ENCODE data around the gene ITGB6. TPM values are rescaled to one million over a fixed set of nuclear protein-coding genes. Genes with fewer than 3 reads are reported as not detected.
A peak's percentile ranks its signal among the peaks of the same experiment; 100 is the strongest.

Gene ITGB6, protein sequence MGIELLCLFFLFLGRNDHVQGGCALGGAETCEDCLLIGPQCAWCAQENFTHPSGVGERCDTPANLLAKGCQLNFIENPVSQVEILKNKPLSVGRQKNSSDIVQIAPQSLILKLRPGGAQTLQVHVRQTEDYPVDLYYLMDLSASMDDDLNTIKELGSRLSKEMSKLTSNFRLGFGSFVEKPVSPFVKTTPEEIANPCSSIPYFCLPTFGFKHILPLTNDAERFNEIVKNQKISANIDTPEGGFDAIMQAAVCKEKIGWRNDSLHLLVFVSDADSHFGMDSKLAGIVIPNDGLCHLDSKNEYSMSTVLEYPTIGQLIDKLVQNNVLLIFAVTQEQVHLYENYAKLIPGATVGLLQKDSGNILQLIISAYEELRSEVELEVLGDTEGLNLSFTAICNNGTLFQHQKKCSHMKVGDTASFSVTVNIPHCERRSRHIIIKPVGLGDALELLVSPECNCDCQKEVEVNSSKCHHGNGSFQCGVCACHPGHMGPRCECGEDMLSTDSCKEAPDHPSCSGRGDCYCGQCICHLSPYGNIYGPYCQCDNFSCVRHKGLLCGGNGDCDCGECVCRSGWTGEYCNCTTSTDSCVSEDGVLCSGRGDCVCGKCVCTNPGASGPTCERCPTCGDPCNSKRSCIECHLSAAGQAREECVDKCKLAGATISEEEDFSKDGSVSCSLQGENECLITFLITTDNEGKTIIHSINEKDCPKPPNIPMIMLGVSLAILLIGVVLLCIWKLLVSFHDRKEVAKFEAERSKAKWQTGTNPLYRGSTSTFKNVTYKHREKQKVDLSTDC
- 50.0 and 84.8 TPM in 2 replicates for total RNA-seq (2022)
- Bru-seq, nascent RNA: percentile 88 among the genes with signal in this experiment
- BruChase-seq, experiment 1, labeled RNA remaining after a 6-hour chase: percentile 84 among the genes with signal in this experiment
- percentile 87 among the genes with signal in this experiment for BruChase-seq, experiment 2, labeled RNA remaining after a 2-hour chase
- long read RNA-seq, full-length matches to known transcripts: 34 of 431 reads
- long read RNA-seq, partial matches to known transcripts: 12 of 431 reads
- long read RNA-seq, other reads (novel, unspliced or antisense): 385 of 431 reads

DNA sequence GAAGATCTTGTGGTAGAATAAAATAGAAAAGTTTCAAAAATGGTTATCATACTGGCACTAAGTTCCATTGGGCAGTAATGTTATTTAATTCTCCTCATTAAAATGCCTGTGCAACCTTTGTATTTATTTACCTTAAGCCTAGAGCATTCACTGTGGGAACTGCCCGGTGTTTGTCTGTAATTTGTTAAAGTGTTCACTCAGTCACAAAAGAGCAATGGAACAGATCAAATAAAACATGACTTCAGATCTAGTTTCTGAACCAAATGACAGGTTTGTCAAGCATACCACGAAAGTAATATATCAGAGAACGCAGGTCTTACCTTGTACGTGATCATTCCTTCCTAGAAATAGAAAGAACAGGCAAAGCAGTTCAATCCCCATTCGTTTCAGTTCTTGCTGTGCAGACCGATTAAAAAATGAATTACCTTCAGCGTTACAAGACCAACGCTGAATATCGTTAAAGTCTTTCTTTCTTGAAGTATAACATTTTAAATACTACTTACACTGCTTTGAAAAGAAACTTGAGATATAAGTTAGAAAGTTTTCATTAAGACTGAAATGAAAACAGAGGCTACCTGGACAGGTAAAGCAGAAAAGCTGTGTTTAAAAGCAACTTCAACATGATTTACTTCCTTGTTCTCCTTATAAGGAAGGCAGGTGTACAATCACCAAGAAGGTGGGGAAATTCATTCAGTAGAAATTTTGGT is at the start of gene ITGB6:
Gene ITGB6, minus strand, starts transcription at position 590 of the 707 bp plus-strand sequence. Its CDS starts 209 bp downstream, at position 381.
- no peaks in the 10 kb centered on the region for H3K27me3 Mint-ChIP-seq (ENCODE audit: unreplicated experiment)
- peak within 1 kb of the TSS; percentile 86 for H3K27ac Mint-ChIP-seq (ENCODE audit: unreplicated experiment)
- TF ChIP-seq, protein P1, sequence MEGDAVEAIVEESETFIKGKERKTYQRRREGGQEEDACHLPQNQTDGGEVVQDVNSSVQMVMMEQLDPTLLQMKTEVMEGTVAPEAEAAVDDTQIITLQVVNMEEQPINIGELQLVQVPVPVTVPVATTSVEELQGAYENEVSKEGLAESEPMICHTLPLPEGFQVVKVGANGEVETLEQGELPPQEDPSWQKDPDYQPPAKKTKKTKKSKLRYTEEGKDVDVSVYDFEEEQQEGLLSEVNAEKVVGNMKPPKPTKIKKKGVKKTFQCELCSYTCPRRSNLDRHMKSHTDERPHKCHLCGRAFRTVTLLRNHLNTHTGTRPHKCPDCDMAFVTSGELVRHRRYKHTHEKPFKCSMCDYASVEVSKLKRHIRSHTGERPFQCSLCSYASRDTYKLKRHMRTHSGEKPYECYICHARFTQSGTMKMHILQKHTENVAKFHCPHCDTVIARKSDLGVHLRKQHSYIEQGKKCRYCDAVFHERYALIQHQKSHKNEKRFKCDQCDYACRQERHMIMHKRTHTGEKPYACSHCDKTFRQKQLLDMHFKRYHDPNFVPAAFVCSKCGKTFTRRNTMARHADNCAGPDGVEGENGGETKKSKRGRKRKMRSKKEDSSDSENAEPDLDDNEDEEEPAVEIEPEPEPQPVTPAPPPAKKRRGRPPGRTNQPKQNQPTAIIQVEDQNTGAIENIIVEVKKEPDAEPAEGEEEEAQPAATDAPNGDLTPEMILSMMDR (IDR thresholded peaks at IDR 0.05; ENCODE audit: unreplicated experiment): no peak
- H3K36me3 Mint-ChIP-seq (ENCODE audit: insufficient read depth, unreplicated experiment): peaks cover 40% of the 10 kb centered on the region
- CTCF ChIA-PET: interaction anchor here (1.2 kb wide), 1 partner anchor 24 kb away, joined by 3 read pairs; no protein-coding TSS in a partner anchor
- H3K4me1 Mint-ChIP-seq (ENCODE audit: low read depth, unreplicated experiment): peaks cover 46% of the 10 kb centered on the region
- H3K4me3 Mint-ChIP-seq (ENCODE audit: low read depth, unreplicated experiment): peak within 1 kb of the TSS; percentile 75
- H3K9me3 Mint-ChIP-seq (ENCODE audit: low read depth, unreplicated experiment): no peaks in the 10 kb centered on the region
- DNase-seq: no peak
- intact Hi-C loops (cut with micrococcal nuclease; ENCODE audit: unreplicated experiment): no loop called here
- BruUV-seq (replicated peaks): TSS peak; percentile 77

DNA sequence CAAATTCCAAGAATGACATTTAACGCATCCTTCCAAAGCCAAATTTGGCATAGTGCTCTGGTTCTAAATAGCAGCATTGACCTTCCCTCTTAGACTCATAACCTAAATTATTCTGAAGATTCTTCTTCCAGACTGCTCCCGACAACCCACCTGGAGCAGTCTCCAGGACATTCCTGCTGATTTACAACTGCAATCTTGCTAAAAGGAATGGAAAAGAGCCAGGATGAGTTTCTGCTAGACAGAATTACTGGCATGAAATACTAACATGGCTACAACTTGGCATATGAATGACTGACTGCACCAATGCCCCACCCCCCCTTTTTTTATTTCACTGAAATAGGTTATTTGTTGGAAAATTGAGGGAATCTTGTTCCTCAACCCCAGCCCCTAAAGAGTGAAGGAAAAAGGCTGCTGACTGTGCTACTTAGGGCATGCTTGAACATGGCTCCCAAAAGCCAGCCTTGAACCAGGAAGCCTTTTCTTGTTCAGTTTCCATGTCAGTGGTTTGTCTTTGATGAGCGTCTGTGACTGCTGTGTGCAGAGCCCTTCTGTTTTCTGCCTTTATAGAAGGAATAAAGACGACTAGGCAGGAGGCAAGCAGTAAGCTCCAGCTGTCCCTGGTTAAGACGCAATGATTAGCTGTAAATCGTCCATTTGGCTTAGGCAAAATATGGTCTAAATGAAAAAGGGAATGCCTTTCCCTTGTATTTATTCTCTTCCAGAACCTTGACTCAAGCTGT is 47.4 kb upstream of the ITGB6 start:
- DNase-seq: no peak
- no peak overlapping the region for H3K4me3 Mint-ChIP-seq (ENCODE audit: low read depth, unreplicated experiment)
- peaks cover 73% of the 10 kb centered on the region for H3K4me1 Mint-ChIP-seq (ENCODE audit: low read depth, unreplicated experiment)
- no peak overlapping the region for H3K27ac Mint-ChIP-seq (ENCODE audit: unreplicated experiment)
- CTCF ChIA-PET: no interaction called here
- peaks cover 2% of the 10 kb centered on the region for H3K9me3 Mint-ChIP-seq (ENCODE audit: low read depth, unreplicated experiment)
- intact Hi-C loops (cut with micrococcal nuclease; ENCODE audit: unreplicated experiment): no loop called here
- H3K27me3 Mint-ChIP-seq (ENCODE audit: unreplicated experiment): no peaks in the 10 kb centered on the region
- BruUV-seq (replicated peaks): no TSS peak
- TF ChIP-seq, protein P1 (IDR thresholded peaks at IDR 0.05; ENCODE audit: unreplicated experiment): no peak
- H3K36me3 Mint-ChIP-seq (ENCODE audit: insufficient read depth, unreplicated experiment): peaks cover 8% of the 10 kb centered on the region

DNA sequence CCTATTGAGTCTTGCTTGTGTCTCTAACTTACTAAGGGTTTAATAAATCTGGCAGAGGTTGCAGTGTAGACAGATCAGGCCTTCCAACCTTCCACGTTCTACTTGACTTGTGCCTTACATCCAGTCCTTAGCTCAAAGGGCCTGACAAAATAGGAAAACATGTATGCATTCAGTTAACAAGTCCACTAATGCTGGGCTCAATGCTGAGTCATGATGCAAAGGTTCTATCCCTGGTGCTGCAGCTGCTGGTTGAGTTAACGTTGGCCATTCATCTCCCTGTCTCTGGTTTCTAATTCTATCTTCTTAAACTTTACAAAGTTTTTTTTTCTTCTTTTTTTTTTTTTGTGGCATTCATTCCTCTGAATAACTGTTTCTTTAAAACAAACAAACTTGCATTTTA is 46.3 kb upstream of the ITGB6 start:
- Mint-ChIP-seq H3K27ac (ENCODE audit: unreplicated experiment) (peak overlapping the region; percentile 91), H3K36me3 (ENCODE audit: insufficient read depth, unreplicated experiment) (peaks cover 15% of the 10 kb centered on the region), H3K27me3 (ENCODE audit: unreplicated experiment) (no peaks in the 10 kb centered on the region), H3K9me3 (ENCODE audit: low read depth, unreplicated experiment) (peaks cover 2% of the 10 kb centered on the region), H3K4me3 (ENCODE audit: low read depth, unreplicated experiment) (no peak overlapping the region), H3K4me1 (ENCODE audit: low read depth, unreplicated experiment) (peaks cover 73% of the 10 kb centered on the region)
- CTCF ChIA-PET: interaction anchor here (0.6 to 1.1 kb wide), 4 partner anchors 21 to 138 kb away, joined by 3 to 4 read pairs (median 4); no protein-coding TSS in a partner anchor
- intact Hi-C loops (cut with micrococcal nuclease; ENCODE audit: unreplicated experiment): no loop called here
- BruUV-seq (replicated peaks): no TSS peak
- TF ChIP-seq, protein P1 (IDR thresholded peaks at IDR 0.05; ENCODE audit: unreplicated experiment): no peak
- no peak for DNase-seq

All from Calu3 (cell line).